ENCODE data around the gene ACTR2.
A peak's percentile ranks its signal among the peaks of the same experiment; 100 is the strongest.
"Not testable (repeated sequence)": the region's sequence is repeated elsewhere in the genome, so short reads cannot be mapped to it uniquely, and the experiment has no call there.

The ACTR2 gene

GRCh38 chr2:65252640-65253039 lies 25.0 kb downstream of the ACTR2 start:
- peaks cover 4% of the 10 kb centered on the region; the same call in 1 of the 2 replicates for H4K20me1 ChIP-seq (ENCODE audit: insufficient read depth)
- H3K4me3 ChIP-seq (IDR thresholded peaks at IDR 0.05; ENCODE audit: insufficient read depth, low read depth, low read length) = no peak overlapping the region
- no peak overlapping the region for H3K4me2 ChIP-seq
- H3K79me2 ChIP-seq (ENCODE audit: insufficient read depth, low read depth) = no peaks in the 10 kb centered on the region; the same call in 1 of the 2 replicates
- H2AFZ ChIP-seq (ENCODE audit: low read depth) = no peak overlapping the region
- no peaks in the 10 kb centered on the region for H3K4me1 ChIP-seq (ENCODE audit: low read depth, poor library complexity, severe bottlenecking)
- peaks cover 7% of the 10 kb centered on the region; the same call in 1 of the 2 replicates for H3K36me3 ChIP-seq (ENCODE audit: insufficient read depth)
- TF ChIP-seq, protein P1, sequence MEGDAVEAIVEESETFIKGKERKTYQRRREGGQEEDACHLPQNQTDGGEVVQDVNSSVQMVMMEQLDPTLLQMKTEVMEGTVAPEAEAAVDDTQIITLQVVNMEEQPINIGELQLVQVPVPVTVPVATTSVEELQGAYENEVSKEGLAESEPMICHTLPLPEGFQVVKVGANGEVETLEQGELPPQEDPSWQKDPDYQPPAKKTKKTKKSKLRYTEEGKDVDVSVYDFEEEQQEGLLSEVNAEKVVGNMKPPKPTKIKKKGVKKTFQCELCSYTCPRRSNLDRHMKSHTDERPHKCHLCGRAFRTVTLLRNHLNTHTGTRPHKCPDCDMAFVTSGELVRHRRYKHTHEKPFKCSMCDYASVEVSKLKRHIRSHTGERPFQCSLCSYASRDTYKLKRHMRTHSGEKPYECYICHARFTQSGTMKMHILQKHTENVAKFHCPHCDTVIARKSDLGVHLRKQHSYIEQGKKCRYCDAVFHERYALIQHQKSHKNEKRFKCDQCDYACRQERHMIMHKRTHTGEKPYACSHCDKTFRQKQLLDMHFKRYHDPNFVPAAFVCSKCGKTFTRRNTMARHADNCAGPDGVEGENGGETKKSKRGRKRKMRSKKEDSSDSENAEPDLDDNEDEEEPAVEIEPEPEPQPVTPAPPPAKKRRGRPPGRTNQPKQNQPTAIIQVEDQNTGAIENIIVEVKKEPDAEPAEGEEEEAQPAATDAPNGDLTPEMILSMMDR (conservative IDR thresholded peaks at IDR 0.05; ENCODE audit: low read depth, low read length) = no peak
- no peak overlapping the region for H3K27ac ChIP-seq
- H3K27me3 ChIP-seq (ENCODE audit: insufficient read depth, low read depth) = no peaks in the 10 kb centered on the region
- no peak overlapping the region for H3K9ac ChIP-seq

- Histone ChIP-seq H3K9ac (no peak overlapping the region), H3K4me3 (IDR thresholded peaks at IDR 0.05; ENCODE audit: insufficient read depth, low read depth, low read length) (no peak overlapping the region), H3K79me2 (ENCODE audit: insufficient read depth, low read depth) (no peaks in the 10 kb centered on the region; the same call in 1 of the 2 replicates), H2AFZ (ENCODE audit: low read depth) (no peak overlapping the region), H3K4me2 (no peak overlapping the region), H3K27ac (no peak overlapping the region), H3K4me1 (ENCODE audit: low read depth, poor library complexity, severe bottlenecking) (no peaks in the 10 kb centered on the region), H3K27me3 (ENCODE audit: insufficient read depth, low read depth) (no peaks in the 10 kb centered on the region), H3K36me3 (ENCODE audit: insufficient read depth) (peaks cover 7% of the 10 kb centered on the region; the same call in 1 of the 2 replicates), H4K20me1 (ENCODE audit: insufficient read depth) (0 out of 2 replicates have a peak, but pooled peaks cover 4% of the 10 kb centered on the region)
- TF ChIP-seq, protein P1 (conservative IDR thresholded peaks at IDR 0.05; ENCODE audit: low read depth, low read length) = no peak
Observed at GRCh38 chr2:65255356-65255755, 27.7 kb downstream of the ACTR2 start.

GRCh38 chr2:65256054-65256453 lies 28.4 kb downstream of the ACTR2 start:
- Histone ChIP-seq H3K9ac (no peak overlapping the region), H3K27me3 (ENCODE audit: insufficient read depth, low read depth) (no peaks in the 10 kb centered on the region), H3K79me2 (ENCODE audit: insufficient read depth, low read depth) (peaks cover under 1% of the 10 kb centered on the region; the same call in 1 of the 2 replicates), H3K36me3 (ENCODE audit: insufficient read depth) (peaks cover 7% of the 10 kb centered on the region; the same call in 1 of the 2 replicates), H3K4me2 (no peak overlapping the region), H2AFZ (ENCODE audit: low read depth) (no peak overlapping the region), H3K4me1 (ENCODE audit: low read depth, poor library complexity, severe bottlenecking) (no peaks in the 10 kb centered on the region), H3K4me3 (IDR thresholded peaks at IDR 0.05; ENCODE audit: insufficient read depth, low read depth, low read length) (no peak overlapping the region), H3K27ac (no peak overlapping the region), H4K20me1 (ENCODE audit: insufficient read depth) (0 out of 2 replicates have a peak, but pooled peaks cover 4% of the 10 kb centered on the region)
- TF ChIP-seq, protein P1 (conservative IDR thresholded peaks at IDR 0.05; ENCODE audit: low read depth, low read length) = peak; percentile 48

DNA sequence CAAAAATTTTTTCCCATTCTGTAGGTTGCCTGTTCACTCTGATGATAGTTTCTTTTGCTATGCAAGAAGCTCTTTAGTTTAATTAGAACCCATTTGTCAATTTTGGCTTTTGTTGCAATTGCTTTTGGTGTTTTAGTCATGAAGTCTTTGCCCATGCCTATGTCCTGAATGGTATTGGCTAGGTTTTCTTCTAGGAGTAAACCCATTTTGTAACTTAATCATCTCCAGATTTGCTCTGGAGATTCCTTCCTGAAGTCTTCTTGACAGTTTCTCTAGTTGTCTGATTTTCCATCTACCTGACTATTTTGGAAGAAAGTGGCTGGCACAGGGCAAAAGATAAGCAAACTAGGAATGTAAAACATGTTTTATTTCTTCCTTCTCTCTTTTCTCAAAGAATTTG lies 30.2 kb downstream of the ACTR2 start:
- not testable (repeated sequence) for H3K27ac ChIP-seq; H3K9ac ChIP-seq; H3K36me3 ChIP-seq (ENCODE audit: insufficient read depth); H2AFZ ChIP-seq (ENCODE audit: low read depth); H3K4me1 ChIP-seq (ENCODE audit: low read depth, poor library complexity, severe bottlenecking); H3K79me2 ChIP-seq (ENCODE audit: insufficient read depth, low read depth); H4K20me1 ChIP-seq (ENCODE audit: insufficient read depth); H3K4me3 ChIP-seq (IDR thresholded peaks at IDR 0.05; ENCODE audit: insufficient read depth, low read depth, low read length); H3K27me3 ChIP-seq (ENCODE audit: insufficient read depth, low read depth); H3K4me2 ChIP-seq

DNA sequence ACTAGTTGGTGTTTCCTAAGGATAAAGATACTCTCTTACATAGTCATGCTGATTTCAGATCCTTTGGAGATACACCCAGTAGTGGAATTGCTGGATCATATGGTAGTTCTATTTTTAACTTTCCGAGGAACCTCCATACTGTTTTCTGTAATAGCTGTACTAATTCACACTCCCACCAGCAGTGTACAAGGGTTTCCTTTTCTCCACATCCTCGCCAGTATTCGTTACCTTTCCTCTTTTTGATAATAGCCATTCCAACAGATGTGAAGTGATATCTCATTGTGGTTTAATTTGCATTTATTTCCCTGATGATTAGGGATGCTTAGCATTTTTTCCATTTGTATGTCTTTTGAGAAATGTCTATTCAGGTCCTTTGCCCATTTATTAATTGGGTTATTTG lies 34.0 kb downstream of the ACTR2 start:
- Histone ChIP-seq H2AFZ (ENCODE audit: low read depth) (no peak overlapping the region), H3K4me1 (ENCODE audit: low read depth, poor library complexity, severe bottlenecking) (peaks cover 13% of the 10 kb centered on the region), H3K36me3 (ENCODE audit: insufficient read depth) (0 out of 2 replicates have a peak, but pooled peaks cover 3% of the 10 kb centered on the region), H3K27ac (no peak overlapping the region), H3K4me3 (IDR thresholded peaks at IDR 0.05; ENCODE audit: insufficient read depth, low read depth, low read length) (no peak overlapping the region), H3K9ac (no peak overlapping the region), H3K27me3 (ENCODE audit: insufficient read depth, low read depth) (no peaks in the 10 kb centered on the region), H4K20me1 (ENCODE audit: insufficient read depth) (no peaks in the 10 kb centered on the region), H3K4me2 (no peak overlapping the region), H3K79me2 (ENCODE audit: insufficient read depth, low read depth) (peaks cover 6% of the 10 kb centered on the region; the same call in 1 of the 2 replicates)
- TF ChIP-seq, protein P1 (conservative IDR thresholded peaks at IDR 0.05; ENCODE audit: low read depth, low read length) = no peak
